GM12865 (cell line): ENCODE measurements around the gene PKP1.

Source experiments
- DNase-seq: peaks from one replicate; pipeline ENCODE4 v3.0.0; 2010; ENCODE audit warnings: low read depth
- H3K4me3 ChIP-seq: 2 replicates; pipeline ENCODE4 v1.5.1; 2011; ENCODE audit warnings: mild to moderate bottlenecking, low read depth, low read length, control low read depth
- TF ChIP-seq, protein P1 (sequence below): IDR thresholded peaks from 2 replicates; pipeline ENCODE4 v1.5.1; 2011; ENCODE audit warnings: low read length, control low read depth, low read depth, inconsistent platforms; ENCODE audit not compliant: insufficient read depth; ENCODE audit errors: missing control alignments

PKP1 gene

DNA sequence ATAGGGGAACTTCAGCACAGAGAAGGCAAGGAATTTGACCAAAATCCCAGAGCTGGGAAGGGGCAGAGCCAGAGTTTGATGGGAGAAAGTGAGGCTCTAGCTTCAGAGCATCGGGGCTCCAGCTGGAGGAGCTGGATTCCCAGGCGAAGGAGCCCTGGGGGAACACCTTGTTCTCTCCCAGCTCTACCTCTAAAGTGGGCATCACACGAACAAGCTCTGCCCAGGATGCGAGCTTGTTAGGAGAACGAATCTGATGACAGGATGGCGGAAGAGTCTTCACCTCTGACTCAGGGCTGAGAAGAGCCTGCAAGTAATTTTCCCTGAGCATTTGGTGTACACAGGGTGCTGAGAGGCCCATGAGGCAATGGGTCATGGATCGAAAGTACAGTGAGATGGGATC is 72.2 kb downstream of the PKP1 start:
- DNase-seq = no peak
- no peak overlapping the region for H3K4me3 ChIP-seq
- TF ChIP-seq, protein P1, sequence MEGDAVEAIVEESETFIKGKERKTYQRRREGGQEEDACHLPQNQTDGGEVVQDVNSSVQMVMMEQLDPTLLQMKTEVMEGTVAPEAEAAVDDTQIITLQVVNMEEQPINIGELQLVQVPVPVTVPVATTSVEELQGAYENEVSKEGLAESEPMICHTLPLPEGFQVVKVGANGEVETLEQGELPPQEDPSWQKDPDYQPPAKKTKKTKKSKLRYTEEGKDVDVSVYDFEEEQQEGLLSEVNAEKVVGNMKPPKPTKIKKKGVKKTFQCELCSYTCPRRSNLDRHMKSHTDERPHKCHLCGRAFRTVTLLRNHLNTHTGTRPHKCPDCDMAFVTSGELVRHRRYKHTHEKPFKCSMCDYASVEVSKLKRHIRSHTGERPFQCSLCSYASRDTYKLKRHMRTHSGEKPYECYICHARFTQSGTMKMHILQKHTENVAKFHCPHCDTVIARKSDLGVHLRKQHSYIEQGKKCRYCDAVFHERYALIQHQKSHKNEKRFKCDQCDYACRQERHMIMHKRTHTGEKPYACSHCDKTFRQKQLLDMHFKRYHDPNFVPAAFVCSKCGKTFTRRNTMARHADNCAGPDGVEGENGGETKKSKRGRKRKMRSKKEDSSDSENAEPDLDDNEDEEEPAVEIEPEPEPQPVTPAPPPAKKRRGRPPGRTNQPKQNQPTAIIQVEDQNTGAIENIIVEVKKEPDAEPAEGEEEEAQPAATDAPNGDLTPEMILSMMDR = no peak

DNA sequence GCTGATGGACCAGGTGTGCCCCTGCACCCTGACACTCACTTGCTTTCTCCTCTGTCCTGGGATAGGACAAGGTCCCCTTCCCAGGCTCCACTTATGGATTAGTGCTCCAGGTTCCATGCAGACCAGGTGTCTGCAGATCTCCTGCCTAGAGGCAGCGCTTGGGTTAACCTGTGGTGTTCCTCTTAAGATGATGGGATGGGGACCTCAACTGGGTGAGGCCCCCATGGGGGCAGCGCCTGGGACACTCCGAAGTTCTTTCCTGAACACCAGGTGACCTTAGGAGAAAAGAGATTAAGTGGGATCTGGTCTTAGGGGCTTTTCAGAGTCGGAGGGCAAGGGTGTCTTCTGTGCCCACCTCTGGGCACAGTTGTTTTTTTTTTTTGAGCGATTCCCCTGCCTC is 72.9 kb downstream of the PKP1 start:
- TF ChIP-seq, protein P1 = no peak
- no peak overlapping the region for H3K4me3 ChIP-seq
- no peak for DNase-seq

DNA sequence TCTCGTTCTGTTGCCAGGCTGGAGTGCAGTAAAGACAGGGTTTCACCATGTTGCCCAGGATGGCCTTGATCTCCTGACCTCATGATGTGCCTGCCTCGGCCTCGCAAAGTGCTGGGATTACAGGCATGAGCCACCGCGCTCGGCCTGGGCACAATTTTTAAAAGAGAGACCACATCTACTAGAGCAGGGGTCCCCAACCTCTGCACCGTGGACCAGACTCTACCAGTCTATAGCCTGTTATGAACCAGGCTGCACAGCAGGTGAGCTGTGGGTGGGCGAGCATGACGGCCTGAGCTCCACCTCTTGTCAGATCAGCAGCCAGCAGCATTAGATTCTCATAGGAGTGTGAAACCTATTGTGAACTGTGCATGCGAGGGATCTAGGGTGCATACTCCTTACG is 73.4 kb downstream of the PKP1 start:
- H3K4me3 ChIP-seq = no peak overlapping the region
- no peak for DNase-seq
- TF ChIP-seq, protein P1 = no peak

DNA sequence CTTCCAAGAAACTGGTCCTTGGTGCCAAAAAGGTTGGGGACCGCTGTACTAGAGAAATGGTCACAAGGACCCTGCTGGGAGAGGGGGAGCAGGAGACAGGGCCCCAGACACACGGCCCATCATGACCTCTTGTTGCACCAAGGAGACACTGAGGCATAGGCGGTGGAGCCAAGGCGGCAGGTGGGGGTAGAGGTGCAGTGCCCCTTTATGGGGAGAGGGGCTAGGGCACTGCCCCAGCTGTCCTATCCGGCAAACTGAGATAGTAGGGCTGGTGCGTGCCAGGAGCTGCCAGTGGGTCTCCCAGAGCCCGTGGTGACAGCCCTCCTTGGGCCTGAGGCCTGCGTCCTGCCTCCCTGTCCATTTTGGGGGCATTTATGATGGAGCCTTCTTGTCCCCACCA is 73.9 kb downstream of the PKP1 start:
- H3K4me3 ChIP-seq = no peak overlapping the region
- DNase-seq = no peak
- TF ChIP-seq, protein P1 = no peak

DNA sequence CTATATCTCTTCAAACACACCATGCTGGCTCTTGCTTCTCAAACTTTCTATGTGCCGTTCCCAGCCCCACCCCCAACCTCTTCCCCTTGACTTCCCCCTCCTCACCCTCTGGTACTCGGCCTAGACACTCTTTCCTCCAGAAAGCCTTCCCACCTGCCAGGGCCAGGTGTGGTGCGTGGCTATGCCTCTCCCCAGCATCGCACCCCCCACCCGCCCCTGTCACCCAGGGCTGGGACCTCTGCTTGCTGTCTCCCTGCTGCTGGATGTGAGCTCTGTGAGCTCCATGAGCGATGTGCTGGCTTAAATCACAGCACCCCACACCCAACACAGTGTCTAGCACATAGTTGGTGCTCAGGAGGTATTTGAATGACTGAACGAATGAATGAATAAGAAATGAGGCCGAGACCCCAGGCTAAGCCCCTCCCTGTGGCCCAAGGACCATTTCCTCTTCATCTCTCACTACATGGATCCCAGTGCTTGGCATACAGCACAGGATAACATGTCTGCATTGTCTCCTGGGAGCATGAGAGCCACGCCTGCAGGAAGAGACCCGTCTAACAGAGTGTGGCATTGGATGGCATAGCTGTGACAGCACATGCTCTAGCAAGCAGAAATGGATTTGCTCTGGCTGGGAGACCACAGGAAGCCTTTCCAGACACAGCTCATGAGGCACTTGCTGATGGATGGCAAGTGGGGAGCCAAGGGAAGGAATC is 74.5 kb downstream of the PKP1 start:
- no peak overlapping the region for H3K4me3 ChIP-seq
- TF ChIP-seq, protein P1 = no peak
- DNase-seq = no peak

DNA sequence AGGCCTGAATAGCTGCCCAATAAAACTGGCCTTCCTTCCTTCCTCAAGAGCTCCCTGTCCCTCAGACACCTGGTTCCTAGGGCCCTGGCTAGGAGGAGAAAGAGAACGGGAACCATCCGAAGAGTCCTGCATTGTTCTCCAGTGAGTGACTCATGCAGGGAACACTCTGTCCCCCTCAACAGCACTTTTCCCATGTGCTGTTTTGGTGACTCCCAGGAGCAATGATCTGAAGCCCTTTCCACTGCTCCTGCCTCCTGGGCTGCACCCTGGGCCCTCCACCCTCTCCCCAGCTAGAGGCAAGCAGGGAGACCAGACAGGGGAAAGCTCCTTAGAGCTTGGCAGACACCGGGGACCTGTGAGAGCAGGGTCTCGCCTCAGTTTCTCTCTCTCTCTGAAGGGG is 75.3 kb downstream of the PKP1 start:
- TF ChIP-seq, protein P1 = no peak
- no peak for DNase-seq
- H3K4me3 ChIP-seq = no peak overlapping the region

DNA sequence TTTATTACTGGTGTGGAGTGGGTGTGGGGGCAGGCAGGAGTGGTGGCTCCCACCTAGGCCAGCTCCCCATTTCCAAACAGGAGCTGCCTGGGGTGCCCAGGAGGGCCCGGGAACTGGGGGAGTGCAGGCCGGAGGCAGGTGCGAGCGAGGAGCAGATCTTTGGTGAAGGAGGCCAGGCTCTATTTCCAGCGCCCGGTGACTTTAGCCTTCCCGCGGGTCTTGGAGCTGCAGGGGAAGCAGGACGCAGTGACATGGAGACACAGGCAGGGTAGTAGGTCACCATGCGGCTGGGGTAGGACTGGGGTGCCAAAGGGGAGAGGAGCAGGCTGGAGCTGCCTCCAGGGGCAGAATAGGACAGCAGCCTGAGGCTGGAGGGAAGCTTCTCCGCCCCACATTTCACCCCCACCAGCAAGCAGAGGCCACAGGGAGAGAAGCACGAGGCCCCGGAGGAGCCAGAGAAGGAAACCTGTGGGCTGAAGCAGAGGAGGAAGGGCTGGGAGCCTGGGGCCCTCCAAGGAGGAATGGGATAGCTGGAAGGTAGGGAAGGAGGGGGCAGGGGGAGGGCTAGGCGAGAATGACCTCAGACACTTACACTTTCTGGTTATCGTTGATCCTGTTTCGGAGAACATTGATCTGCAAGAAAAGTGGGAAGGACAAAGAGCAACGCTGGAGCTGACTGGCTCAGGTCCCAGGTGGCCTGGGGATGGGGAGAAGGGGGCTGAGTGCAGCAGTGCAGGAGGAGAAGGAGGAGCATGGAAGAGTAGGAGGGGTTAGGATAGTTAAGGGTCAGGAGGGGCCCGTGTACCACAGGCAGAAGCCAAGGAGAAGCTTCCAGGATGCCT is 75.9 kb downstream of the PKP1 start:
- TF ChIP-seq, protein P1 = no peak
- no peak for DNase-seq
- no peak overlapping the region for H3K4me3 ChIP-seq
